ENCODE measurements around the gene PDE5A.
"Not testable (repeated sequence)": the region's sequence is repeated elsewhere in the genome, so short reads cannot be mapped to it uniquely, and the experiment has no call there.

PDE5A gene

GRCh38 chr4:119665752-119666151 is 37.1 kb upstream of the PDE5A start:
- H2AK5ac ChIP-seq (ENCODE audit: low read length, severe bottlenecking) = no peak overlapping the region
- DNase-seq = no peak
- no peak overlapping the region for H3K4me3 ChIP-seq (ENCODE audit: insufficient read depth in 1 of 2, low read depth in 1 of 2, low read length in 2 of 2)
- no peaks in the 10 kb centered on the region for H3K79me1 ChIP-seq (replicated peaks; ENCODE audit: low read length, poor library complexity, severe bottlenecking)
- H2BK15ac ChIP-seq (ENCODE audit: low read depth, poor library complexity, severe bottlenecking) = no peak overlapping the region
- H3K23ac ChIP-seq (ENCODE audit: low read length in 2 of 2) = no peak overlapping the region
- no peak overlapping the region for H3K18ac ChIP-seq (ENCODE audit: low read depth in 1 of 2, low read length in 2 of 2)
- no peak overlapping the region for H3K9ac ChIP-seq (ENCODE audit: low read length)
- no peak overlapping the region for H2BK5ac ChIP-seq (ENCODE audit: low read depth, low read length, poor library complexity, severe bottlenecking)
- WGBS = no CpG with 5 or more reads among the region's 2 CpGs
- no peaks in the 10 kb centered on the region for H3K36me3 ChIP-seq (ENCODE audit: control insufficient read depth in 1 of 2, insufficient read depth in 2 of 2, low read depth in 1 of 2, low read length in 2 of 2)
- no peak overlapping the region for H4K91ac ChIP-seq (ENCODE audit: low read length)
- H3K14ac ChIP-seq (ENCODE audit: low read length in 2 of 2) = no peak overlapping the region
- no peak overlapping the region for H4K8ac ChIP-seq (ENCODE audit: low read length)
- no peak overlapping the region for H3K27ac ChIP-seq (ENCODE audit: low read length, poor library complexity, severe bottlenecking)
- H2BK120ac ChIP-seq (ENCODE audit: low read depth, low read length) = no peak overlapping the region
- no peak overlapping the region for H3K4me2 ChIP-seq (ENCODE audit: low read length, poor library complexity, severe bottlenecking)
- no peaks in the 10 kb centered on the region for H3K9me3 ChIP-seq (ENCODE audit: control insufficient read depth, low read length)
- no peaks in the 10 kb centered on the region for H3K27me3 ChIP-seq (ENCODE audit: control insufficient read depth in 1 of 2, insufficient read depth in 1 of 2, low read length in 2 of 2)
- no peak overlapping the region for H3K4ac ChIP-seq (ENCODE audit: low read depth in 1 of 2, low read length in 2 of 2)
- no peak overlapping the region for H2AFZ ChIP-seq (ENCODE audit: low read depth, low read length)
- no peak overlapping the region for H2BK12ac ChIP-seq (ENCODE audit: low read length in 2 of 2)
- no peaks in the 10 kb centered on the region for H3K4me1 ChIP-seq (ENCODE audit: control insufficient read depth, insufficient read depth, low read depth, low read length)

- H3K4ac ChIP-seq (ENCODE audit: low read depth in 1 of 2, low read length in 2 of 2) = no peak overlapping the region
- no peak overlapping the region for H4K8ac ChIP-seq (ENCODE audit: low read length)
- no peaks in the 10 kb centered on the region for H3K36me3 ChIP-seq (ENCODE audit: control insufficient read depth in 1 of 2, insufficient read depth in 2 of 2, low read depth in 1 of 2, low read length in 2 of 2)
- H3K18ac ChIP-seq (ENCODE audit: low read depth in 1 of 2, low read length in 2 of 2) = no peak overlapping the region
- no peak overlapping the region for H2BK120ac ChIP-seq (ENCODE audit: low read depth, low read length)
- H4K91ac ChIP-seq (ENCODE audit: low read length) = no peak overlapping the region
- no peak overlapping the region for H3K27ac ChIP-seq (ENCODE audit: low read length, poor library complexity, severe bottlenecking)
- no peak overlapping the region for H3K4me2 ChIP-seq (ENCODE audit: low read length, poor library complexity, severe bottlenecking)
- no peaks in the 10 kb centered on the region for H3K27me3 ChIP-seq (ENCODE audit: control insufficient read depth in 1 of 2, insufficient read depth in 1 of 2, low read length in 2 of 2)
- no peaks in the 10 kb centered on the region for H3K4me1 ChIP-seq (ENCODE audit: control insufficient read depth, insufficient read depth, low read depth, low read length)
- H2AK5ac ChIP-seq (ENCODE audit: low read length, severe bottlenecking) = no peak overlapping the region
- H2BK15ac ChIP-seq (ENCODE audit: low read depth, poor library complexity, severe bottlenecking) = no peak overlapping the region
- H3K23ac ChIP-seq (ENCODE audit: low read length in 2 of 2) = no peak overlapping the region
- H2AFZ ChIP-seq (ENCODE audit: low read depth, low read length) = no peak overlapping the region
- H3K9me3 ChIP-seq (ENCODE audit: control insufficient read depth, low read length) = no peaks in the 10 kb centered on the region
- peak overlapping the region in 1 of 2 experiments; percentile 69 for H2BK12ac ChIP-seq (ENCODE audit: low read length in 2 of 2)
- no peak overlapping the region for H2BK5ac ChIP-seq (ENCODE audit: low read depth, low read length, poor library complexity, severe bottlenecking)
- DNase-seq = peak; percentile 48
- no peaks in the 10 kb centered on the region for H3K79me1 ChIP-seq (replicated peaks; ENCODE audit: low read length, poor library complexity, severe bottlenecking)
- H3K4me3 ChIP-seq (ENCODE audit: insufficient read depth in 1 of 2, low read depth in 1 of 2, low read length in 2 of 2) = no peak overlapping the region
- H3K14ac ChIP-seq (ENCODE audit: low read length in 2 of 2) = no peak overlapping the region
- 80% methylated on average over 2 of the region's 3 CpGs for WGBS
- H3K9ac ChIP-seq (ENCODE audit: low read length) = no peak overlapping the region
Observed at GRCh38 chr4:119664168-119664907, 35.7 kb upstream of the PDE5A start.

DNA sequence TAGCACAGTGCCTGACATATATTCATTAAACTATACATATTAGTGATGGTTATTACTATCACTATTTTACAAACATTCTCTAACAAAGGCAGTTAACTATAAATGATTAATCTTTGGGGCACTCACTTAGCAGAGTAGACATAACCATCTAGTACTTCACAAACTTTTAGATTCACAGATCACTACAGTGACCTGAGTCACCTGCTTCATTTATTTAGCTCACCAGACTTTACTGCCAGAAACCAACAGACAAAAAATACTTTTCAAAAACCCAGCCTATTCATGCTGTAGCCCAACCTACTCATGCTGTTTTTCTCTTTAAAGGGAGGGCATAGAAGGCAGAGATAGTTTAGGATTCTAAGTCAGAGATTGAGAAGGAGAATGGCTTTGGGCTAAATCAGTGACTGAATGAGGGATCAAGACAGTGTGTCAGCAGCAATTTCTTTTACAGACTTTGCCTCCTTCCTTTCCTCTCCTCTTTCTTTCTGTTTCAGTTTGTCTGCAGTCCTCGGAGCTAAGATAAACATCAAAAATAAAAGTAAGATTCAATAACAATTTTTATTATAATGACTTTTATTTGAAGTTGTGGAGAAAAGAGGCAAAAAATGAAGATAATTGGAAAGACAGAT is 34.7 kb upstream of the PDE5A start:
- Histone ChIP-seq H2BK12ac (ENCODE audit: low read length in 2 of 2) (peak overlapping the region in 1 of 2 experiments; percentile 41), H3K4me3 (ENCODE audit: insufficient read depth in 1 of 2, low read depth in 1 of 2, low read length in 2 of 2) (no peak overlapping the region), H3K18ac (ENCODE audit: low read depth in 1 of 2, low read length in 2 of 2) (peak overlapping the region in 1 of 2 experiments; percentile 60), H4K91ac (ENCODE audit: low read length) (no peak overlapping the region), H3K9me3 (ENCODE audit: control insufficient read depth, low read length) (no peaks in the 10 kb centered on the region), H4K8ac (ENCODE audit: low read length) (no peak overlapping the region), H3K4me2 (ENCODE audit: low read length, poor library complexity, severe bottlenecking) (no peak overlapping the region), H2BK5ac (ENCODE audit: low read depth, low read length, poor library complexity, severe bottlenecking) (no peak overlapping the region), H3K27ac (ENCODE audit: low read length, poor library complexity, severe bottlenecking) (no peak overlapping the region), H2BK120ac (ENCODE audit: low read depth, low read length) (no peak overlapping the region), H2AFZ (ENCODE audit: low read depth, low read length) (no peak overlapping the region), H3K4ac (ENCODE audit: low read depth in 1 of 2, low read length in 2 of 2) (peak overlapping the region in 1 of 2 experiments; percentile 4), H2AK5ac (ENCODE audit: low read length, severe bottlenecking) (no peak overlapping the region), H3K27me3 (ENCODE audit: control insufficient read depth in 1 of 2, insufficient read depth in 1 of 2, low read length in 2 of 2) (no peaks in the 10 kb centered on the region), H3K4me1 (ENCODE audit: control insufficient read depth, insufficient read depth, low read depth, low read length) (no peaks in the 10 kb centered on the region), H3K23ac (ENCODE audit: low read length in 2 of 2) (no peak overlapping the region), H3K79me1 (replicated peaks; ENCODE audit: low read length, poor library complexity, severe bottlenecking) (no peaks in the 10 kb centered on the region), H3K14ac (ENCODE audit: low read length in 2 of 2) (no peak overlapping the region), H3K9ac (ENCODE audit: low read length) (peak overlapping the region; percentile 24), H2BK15ac (ENCODE audit: low read depth, poor library complexity, severe bottlenecking) (no peak overlapping the region), H3K36me3 (ENCODE audit: control insufficient read depth in 1 of 2, insufficient read depth in 2 of 2, low read depth in 1 of 2, low read length in 2 of 2) (no peaks in the 10 kb centered on the region)
- no CpG with 5 or more reads among the region's 1 CpG for WGBS
- DNase-seq = no peak

DNA sequence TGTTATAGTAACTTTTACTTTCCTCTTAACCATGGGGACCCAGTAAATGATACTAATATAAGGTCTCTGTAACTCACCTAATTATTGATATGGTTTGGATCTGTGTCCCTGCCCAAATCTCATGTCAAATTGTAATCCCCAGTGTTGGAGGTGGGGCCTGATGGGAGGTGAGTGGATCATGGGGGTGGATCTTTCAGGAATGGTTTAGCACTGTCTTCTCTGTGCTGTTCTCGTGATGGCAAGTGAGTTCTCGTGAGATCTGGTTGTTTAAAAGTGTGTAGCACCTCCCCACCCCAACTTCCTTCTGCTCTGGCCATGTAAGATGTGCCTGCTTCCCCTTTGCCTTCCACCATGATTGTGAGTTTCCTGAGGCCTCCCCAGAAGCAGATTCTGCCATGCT is 34.0 kb upstream of the PDE5A start:
- H3K36me3 ChIP-seq (ENCODE audit: control insufficient read depth in 1 of 2, insufficient read depth in 2 of 2, low read depth in 1 of 2, low read length in 2 of 2); H2BK5ac ChIP-seq (ENCODE audit: low read depth, low read length, poor library complexity, severe bottlenecking); H3K4me3 ChIP-seq (ENCODE audit: insufficient read depth in 1 of 2, low read depth in 1 of 2, low read length in 2 of 2); H3K27me3 ChIP-seq (ENCODE audit: control insufficient read depth in 1 of 2, insufficient read depth in 1 of 2, low read length in 2 of 2); H2AK5ac ChIP-seq (ENCODE audit: low read length, severe bottlenecking); H2AFZ ChIP-seq (ENCODE audit: low read depth, low read length); H3K79me1 ChIP-seq (replicated peaks; ENCODE audit: low read length, poor library complexity, severe bottlenecking); DNase-seq; H3K23ac ChIP-seq (ENCODE audit: low read length in 2 of 2); H3K4me2 ChIP-seq (ENCODE audit: low read length, poor library complexity, severe bottlenecking); H3K27ac ChIP-seq (ENCODE audit: low read length, poor library complexity, severe bottlenecking); H2BK120ac ChIP-seq (ENCODE audit: low read depth, low read length); H3K9me3 ChIP-seq (ENCODE audit: control insufficient read depth, low read length); H3K4me1 ChIP-seq (ENCODE audit: control insufficient read depth, insufficient read depth, low read depth, low read length); H3K14ac ChIP-seq (ENCODE audit: low read length in 2 of 2); H3K9ac ChIP-seq (ENCODE audit: low read length): not testable (repeated sequence)
- peak overlapping the region; percentile 62 for H4K8ac ChIP-seq (ENCODE audit: low read length)
- H2BK15ac ChIP-seq (ENCODE audit: low read depth, poor library complexity, severe bottlenecking) = peak overlapping the region; percentile 30
- WGBS = 96% methylated on average over 2 of the region's 2 CpGs
- peak overlapping the region; percentile 48 to 82 for H3K18ac ChIP-seq (ENCODE audit: low read depth in 1 of 2, low read length in 2 of 2)
- H4K91ac ChIP-seq (ENCODE audit: low read length) = peak overlapping the region; percentile 28
- H3K4ac ChIP-seq (ENCODE audit: low read depth in 1 of 2, low read length in 2 of 2) = peak overlapping the region in 1 of 2 experiments; percentile 67
- peak overlapping the region; percentile 49 to 83 for H2BK12ac ChIP-seq (ENCODE audit: low read length in 2 of 2)
